ENCODE measurements around the gene PLCB1. TPM values are rescaled to one million over a fixed set of nuclear protein-coding genes. Genes with fewer than 3 reads are reported as not detected.
A peak's percentile ranks its signal among the peaks of the same experiment; 100 is the strongest.
"Not testable (repeated sequence)": the region's sequence is repeated elsewhere in the genome, so short reads cannot be mapped to it uniquely, and the experiment has no call there.

The PLCB1 gene
- polyA plus RNA-seq, 1 experiment: 13.5 TPM

DNA sequence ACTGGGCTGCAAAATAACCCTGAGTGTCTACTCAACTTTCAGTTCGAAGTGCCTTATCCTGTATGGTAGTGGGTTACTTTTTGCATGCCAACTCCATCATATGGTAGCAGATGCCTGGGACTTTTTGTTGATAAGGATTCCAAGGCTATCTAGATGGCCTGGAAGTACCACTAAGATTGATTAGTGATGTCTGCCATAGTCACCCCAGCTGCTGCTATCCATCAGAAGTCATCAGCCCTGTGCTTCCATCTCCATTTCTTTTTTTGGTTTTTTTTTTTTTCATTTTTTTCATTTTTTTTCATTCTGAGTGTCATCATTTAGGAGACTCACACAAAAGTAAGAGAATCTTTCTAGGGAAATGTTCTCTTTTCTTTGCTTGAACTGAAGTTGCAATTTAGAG lies 719.4 kb downstream of the PLCB1 start:
- no peaks in the 10 kb centered on the region for H3K27me3 ChIP-seq (ENCODE audit: control insufficient read depth, insufficient read depth, low read length)
- no peaks in the 10 kb centered on the region for H3K36me3 ChIP-seq (ENCODE audit: control insufficient read depth, insufficient read depth, low read length)
- CTCF ChIA-PET: no interaction called here
- no peak for DNase-seq (ENCODE audit: low read depth)
- TF ChIP-seq, protein P1, sequence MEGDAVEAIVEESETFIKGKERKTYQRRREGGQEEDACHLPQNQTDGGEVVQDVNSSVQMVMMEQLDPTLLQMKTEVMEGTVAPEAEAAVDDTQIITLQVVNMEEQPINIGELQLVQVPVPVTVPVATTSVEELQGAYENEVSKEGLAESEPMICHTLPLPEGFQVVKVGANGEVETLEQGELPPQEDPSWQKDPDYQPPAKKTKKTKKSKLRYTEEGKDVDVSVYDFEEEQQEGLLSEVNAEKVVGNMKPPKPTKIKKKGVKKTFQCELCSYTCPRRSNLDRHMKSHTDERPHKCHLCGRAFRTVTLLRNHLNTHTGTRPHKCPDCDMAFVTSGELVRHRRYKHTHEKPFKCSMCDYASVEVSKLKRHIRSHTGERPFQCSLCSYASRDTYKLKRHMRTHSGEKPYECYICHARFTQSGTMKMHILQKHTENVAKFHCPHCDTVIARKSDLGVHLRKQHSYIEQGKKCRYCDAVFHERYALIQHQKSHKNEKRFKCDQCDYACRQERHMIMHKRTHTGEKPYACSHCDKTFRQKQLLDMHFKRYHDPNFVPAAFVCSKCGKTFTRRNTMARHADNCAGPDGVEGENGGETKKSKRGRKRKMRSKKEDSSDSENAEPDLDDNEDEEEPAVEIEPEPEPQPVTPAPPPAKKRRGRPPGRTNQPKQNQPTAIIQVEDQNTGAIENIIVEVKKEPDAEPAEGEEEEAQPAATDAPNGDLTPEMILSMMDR (IDR thresholded peaks at IDR 0.05; ENCODE audit: insufficient read depth, low read depth, low read length): no peak
- no peak overlapping the region for H3K4me3 ChIP-seq (ENCODE audit: low read depth, low read length)
- POLR2A ChIA-PET: no interaction called here

DNA sequence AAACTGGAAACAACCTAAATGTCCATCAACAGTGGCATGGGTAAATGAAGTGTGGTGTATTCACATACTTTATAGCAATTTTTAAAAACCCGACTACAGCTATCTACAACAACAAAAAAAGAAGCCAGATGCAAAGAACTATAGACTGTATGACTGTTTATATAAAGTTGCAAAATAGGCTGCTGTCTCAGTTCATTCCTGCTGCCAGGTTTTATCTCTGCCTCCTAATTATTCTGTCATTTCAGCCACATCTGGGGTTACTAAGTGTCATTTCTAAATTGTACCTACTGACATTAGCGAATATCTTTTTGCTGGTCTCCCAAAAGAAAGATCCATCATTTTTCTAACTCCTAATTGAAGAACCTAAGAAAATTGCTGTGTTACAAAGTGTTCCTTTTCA lies 719.9 kb downstream of the PLCB1 start:
- POLR2A ChIA-PET; DNase-seq (ENCODE audit: low read depth); H3K36me3 ChIP-seq (ENCODE audit: control insufficient read depth, insufficient read depth, low read length); H3K4me3 ChIP-seq (ENCODE audit: low read depth, low read length); H3K27me3 ChIP-seq (ENCODE audit: control insufficient read depth, insufficient read depth, low read length); CTCF ChIA-PET: not testable (repeated sequence)

DNA sequence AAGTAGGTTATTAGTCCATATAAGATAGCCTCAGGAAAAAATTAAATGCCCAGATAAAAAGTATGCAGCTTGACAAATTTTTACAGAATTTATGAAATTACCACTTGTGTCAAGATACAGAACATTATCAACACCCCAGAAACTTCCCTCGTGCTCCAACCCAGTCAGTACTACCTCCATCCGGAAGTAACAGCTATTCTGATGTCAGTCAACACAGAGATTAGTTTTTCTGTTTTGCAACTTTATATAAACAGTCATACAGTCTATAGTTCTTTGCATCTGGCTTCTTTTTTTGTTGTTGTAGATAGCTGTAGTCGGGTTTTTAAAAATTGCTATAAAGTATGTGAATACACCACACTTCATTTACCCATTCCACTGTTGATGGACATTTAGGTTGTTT lies 721.1 kb downstream of the PLCB1 start:
- H3K36me3 ChIP-seq (ENCODE audit: control insufficient read depth, insufficient read depth, low read length); H3K4me3 ChIP-seq (ENCODE audit: low read depth, low read length); DNase-seq (ENCODE audit: low read depth); POLR2A ChIA-PET; H3K27me3 ChIP-seq (ENCODE audit: control insufficient read depth, insufficient read depth, low read length): not testable (repeated sequence)
- CTCF ChIA-PET: interaction anchor here (0.6 to 2.1 kb wide), 53 partner anchors 9 to 875 kb away, joined by 3 to 14 read pairs (median 4); partner anchors contain the start of gene PLCB4

DNA sequence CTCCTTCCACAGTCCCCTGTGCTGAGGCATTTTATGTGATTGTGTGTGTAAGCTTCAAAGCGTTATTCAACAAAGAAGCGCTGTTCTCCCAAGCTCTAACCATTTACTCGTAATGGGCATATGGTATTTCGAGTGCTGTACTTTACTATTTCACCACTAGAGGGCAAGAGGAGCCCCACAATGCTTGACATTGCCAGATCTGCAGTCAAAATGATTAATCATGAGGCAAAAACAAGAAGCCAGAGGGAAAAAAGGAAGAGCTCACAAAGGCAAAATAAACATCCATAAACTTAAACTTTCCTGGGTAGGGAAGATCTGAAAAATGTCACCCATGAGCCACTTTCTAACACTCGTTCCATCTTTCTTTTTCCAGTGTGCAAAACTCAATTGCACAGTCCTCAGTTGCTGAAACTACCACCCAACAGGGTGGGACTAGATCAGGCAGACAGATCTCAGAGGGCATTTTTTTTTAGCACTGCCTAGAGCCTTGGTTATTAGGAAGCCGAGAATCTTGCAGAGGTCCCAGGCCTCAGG lies 721.8 kb downstream of the PLCB1 start:
- TF ChIP-seq, protein P1 (IDR thresholded peaks at IDR 0.05; ENCODE audit: insufficient read depth, low read depth, low read length): peak; percentile 82

DNA sequence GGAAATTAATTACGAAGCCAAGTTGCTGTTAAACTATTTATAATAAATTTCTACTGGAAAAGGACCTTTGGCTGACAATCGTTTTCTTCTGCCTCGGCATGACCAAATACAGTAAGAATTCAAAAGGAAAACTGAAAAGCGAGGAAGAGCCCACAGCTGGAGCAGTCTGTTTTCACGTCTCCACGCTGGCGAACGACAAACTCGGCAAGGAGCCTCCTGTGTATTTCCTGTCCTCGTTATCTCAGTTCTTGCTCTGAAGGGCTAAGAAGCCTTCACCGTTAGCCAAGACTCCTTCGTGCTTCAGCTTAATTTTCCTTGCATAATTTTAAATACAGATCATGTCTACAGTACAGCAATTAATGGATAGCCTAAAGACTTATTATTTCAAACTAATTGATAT lies 722.5 kb downstream of the PLCB1 start:
- Histone ChIP-seq H3K27me3 (ENCODE audit: control insufficient read depth, insufficient read depth, low read length) (no peaks in the 10 kb centered on the region), H3K36me3 (ENCODE audit: control insufficient read depth, insufficient read depth, low read length) (no peaks in the 10 kb centered on the region), H3K4me3 (ENCODE audit: low read depth, low read length) (peak overlapping the region; percentile 12)
- POLR2A ChIA-PET: no interaction called here
- CTCF ChIA-PET: interaction anchor here (0.7 to 2.1 kb wide), 17 partner anchors 9 to 539 kb away, joined by 3 to 12 read pairs (median 4); no protein-coding TSS in a partner anchor
- TF ChIP-seq, protein P1 (IDR thresholded peaks at IDR 0.05; ENCODE audit: insufficient read depth, low read depth, low read length): no peak
- DNase-seq (ENCODE audit: low read depth): no peak

More for the DNA sequence above, 721.8 kb downstream of the PLCB1 start:
- Histone ChIP-seq H3K27me3 (ENCODE audit: control insufficient read depth, insufficient read depth, low read length) (no peaks in the 10 kb centered on the region), H3K36me3 (ENCODE audit: control insufficient read depth, insufficient read depth, low read length) (no peaks in the 10 kb centered on the region), H3K4me3 (ENCODE audit: low read depth, low read length) (no peak overlapping the region)
- ChIA-PET POLR2A (no interaction called here), CTCF (interaction anchor here (0.6 to 2.1 kb wide), 60 partner anchors 9 to 876 kb away, joined by 3 to 14 read pairs (median 4); partner anchors contain the start of gene PLCB4)
- DNase-seq (ENCODE audit: low read depth): no peak

DNA sequence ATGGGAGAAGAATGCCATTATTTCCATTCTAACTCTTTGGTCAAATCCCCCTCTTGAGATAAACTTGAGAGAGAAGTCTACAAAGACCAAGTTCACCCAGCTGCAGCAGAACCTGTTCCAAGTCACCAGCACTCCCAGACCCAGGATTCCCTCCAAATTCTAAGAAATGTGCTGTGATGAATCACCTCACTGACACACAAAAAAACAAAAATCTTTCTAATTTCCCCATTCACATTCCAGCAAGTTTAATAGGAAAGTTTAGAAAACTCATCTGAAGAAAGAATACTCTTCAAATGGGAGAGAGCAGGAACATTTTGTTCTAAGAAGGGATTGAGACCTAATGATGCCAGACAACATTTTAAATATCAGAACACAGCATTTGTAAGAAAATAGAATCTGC lies 723.2 kb downstream of the PLCB1 start:
- TF ChIP-seq, protein P1 (IDR thresholded peaks at IDR 0.05; ENCODE audit: insufficient read depth, low read depth, low read length): no peak
- POLR2A ChIA-PET: no interaction called here

More for the DNA sequence above, 723.2 kb downstream of the PLCB1 start:
- no peak for DNase-seq (ENCODE audit: low read depth)
- H3K4me3 ChIP-seq (ENCODE audit: low read depth, low read length): no peak overlapping the region
- CTCF ChIA-PET: interaction anchor here (0.5 to 2.1 kb wide), 5 partner anchors 15 to 538 kb away, joined by 3 to 8 read pairs (median 4); no protein-coding TSS in a partner anchor
- H3K27me3 ChIP-seq (ENCODE audit: control insufficient read depth, insufficient read depth, low read length): no peaks in the 10 kb centered on the region
- H3K36me3 ChIP-seq (ENCODE audit: control insufficient read depth, insufficient read depth, low read length): no peaks in the 10 kb centered on the region

Measured in BJ (cell line).